Neuron (in vitro differentiated cells): Measurements from ENCODE around the gene CAPN3.

ENCODE experiments used
- H2AFZ ChIP-seq: one replicate; pipeline ENCODE4 v1.6.1; 2013; ENCODE audit warnings: low read depth, mild to moderate bottlenecking, inconsistent platforms, low read length, moderate library complexity
- H3K27me3 ChIP-seq: one replicate; pipeline ENCODE4 v1.6.1; 2013; ENCODE audit warnings: low read length; ENCODE audit not compliant: insufficient read depth
- H3K36me3 ChIP-seq: one replicate; pipeline ENCODE4 v1.6.1; 2013; ENCODE audit warnings: low read length; ENCODE audit not compliant: insufficient read depth
- H3K4me1 ChIP-seq: one replicate; pipeline ENCODE4 v1.6.1; 2013; ENCODE audit warnings: low read length; ENCODE audit not compliant: insufficient read depth
- H3K4me3 ChIP-seq: 2 replicates; pipeline ENCODE4 v1.5.1; 2013; ENCODE audit warnings: mild to moderate bottlenecking, low read length, moderate library complexity
- H3K9me3 ChIP-seq: one replicate; pipeline ENCODE4 v1.6.1; 2013; ENCODE audit warnings: low read length

CAPN3 gene

GRCh38 chr15:42453826-42454225 lies 94.5 kb downstream of the CAPN3 start:
- peaks cover 30% of the 10 kb centered on the region for H3K36me3 ChIP-seq

GRCh38 chr15:42456531-42456930 lies 97.2 kb downstream of the CAPN3 start:
- Histone ChIP-seq H3K36me3 (peaks cover 7% of the 10 kb centered on the region), H3K9me3 (no peaks in the 10 kb centered on the region), H3K4me1 (peaks cover 17% of the 10 kb centered on the region), H3K27me3 (no peaks in the 10 kb centered on the region), H2AFZ (no peak overlapping the region), H3K4me3 (no peak overlapping the region)

More at GRCh38 chr15:42453826-42454225, 94.5 kb downstream of the CAPN3 start:
- Histone ChIP-seq H3K27me3 (no peaks in the 10 kb centered on the region), H3K4me3 (no peak overlapping the region), H3K9me3 (no peaks in the 10 kb centered on the region), H3K4me1 (peaks cover 17% of the 10 kb centered on the region), H2AFZ (no peak overlapping the region)

- Histone ChIP-seq H3K4me3 (peak overlapping the region; percentile 7), H3K9me3 (no peaks in the 10 kb centered on the region), H2AFZ (no peak overlapping the region), H3K27me3 (no peaks in the 10 kb centered on the region), H3K36me3 (peaks cover 4% of the 10 kb centered on the region), H3K4me1 (peaks cover 17% of the 10 kb centered on the region)
Measured at GRCh38 chr15:42456971-42457370, 97.7 kb downstream of the CAPN3 start.

- peaks cover 4% of the 10 kb centered on the region for H3K36me3 ChIP-seq
- no peak overlapping the region for H2AFZ ChIP-seq
- H3K27me3 ChIP-seq, result no peaks in the 10 kb centered on the region
- no peaks in the 10 kb centered on the region for H3K9me3 ChIP-seq
- H3K4me3 ChIP-seq, result peak overlapping the region; percentile 7
- H3K4me1 ChIP-seq, result peaks cover 17% of the 10 kb centered on the region
Measured at GRCh38 chr15:42457445-42458442, 98.4 kb downstream of the CAPN3 start.

- Histone ChIP-seq H3K27me3 (no peaks in the 10 kb centered on the region), H2AFZ (no peak overlapping the region), H3K4me1 (peaks cover 17% of the 10 kb centered on the region), H3K36me3 (peaks cover 5% of the 10 kb centered on the region), H3K9me3 (no peaks in the 10 kb centered on the region), H3K4me3 (no peak overlapping the region)
Measured at GRCh38 chr15:42461261-42461660, 102.0 kb downstream of the CAPN3 start.
